Retinal pigment epithelial cell (primary cell): Measurements from ENCODE around the gene QPCTL.

Source experiments
- DNase-seq: peaks from one replicate; pipeline ENCODE4 v3.0.0-alpha.2; 2010; ENCODE audit warnings: low read depth
- H3K4me3 ChIP-seq: 2 replicates; pipeline ENCODE4 v1.5.1; 2011; ENCODE audit warnings: mild to moderate bottlenecking, low read length, control low read depth, moderate library complexity
- TF ChIP-seq, protein P1 (sequence below): conservative IDR thresholded peaks from 2 replicates; pipeline ENCODE4 v1.5.1; 2011; ENCODE audit warnings: low read depth, low read length, control low read depth, inconsistent platforms

QPCTL gene

GRCh38 chr19:45691516-45692186 lies 815 bp upstream of the QPCTL start, which contains the start of gene SNRPD2:
SNRPD2 (minus strand) TSS chr19:45691953; CDS start chr19:45691888, 65 bp downstream.
- TF ChIP-seq, protein P1, sequence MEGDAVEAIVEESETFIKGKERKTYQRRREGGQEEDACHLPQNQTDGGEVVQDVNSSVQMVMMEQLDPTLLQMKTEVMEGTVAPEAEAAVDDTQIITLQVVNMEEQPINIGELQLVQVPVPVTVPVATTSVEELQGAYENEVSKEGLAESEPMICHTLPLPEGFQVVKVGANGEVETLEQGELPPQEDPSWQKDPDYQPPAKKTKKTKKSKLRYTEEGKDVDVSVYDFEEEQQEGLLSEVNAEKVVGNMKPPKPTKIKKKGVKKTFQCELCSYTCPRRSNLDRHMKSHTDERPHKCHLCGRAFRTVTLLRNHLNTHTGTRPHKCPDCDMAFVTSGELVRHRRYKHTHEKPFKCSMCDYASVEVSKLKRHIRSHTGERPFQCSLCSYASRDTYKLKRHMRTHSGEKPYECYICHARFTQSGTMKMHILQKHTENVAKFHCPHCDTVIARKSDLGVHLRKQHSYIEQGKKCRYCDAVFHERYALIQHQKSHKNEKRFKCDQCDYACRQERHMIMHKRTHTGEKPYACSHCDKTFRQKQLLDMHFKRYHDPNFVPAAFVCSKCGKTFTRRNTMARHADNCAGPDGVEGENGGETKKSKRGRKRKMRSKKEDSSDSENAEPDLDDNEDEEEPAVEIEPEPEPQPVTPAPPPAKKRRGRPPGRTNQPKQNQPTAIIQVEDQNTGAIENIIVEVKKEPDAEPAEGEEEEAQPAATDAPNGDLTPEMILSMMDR = no peak
- DNase-seq = peak; percentile 88
- H3K4me3 ChIP-seq = peak within 1 kb of the TSS; percentile 90

- peak overlapping the region; percentile 90 for H3K4me3 ChIP-seq
- DNase-seq = no peak
- TF ChIP-seq, protein P1 = peak; percentile 94
Observed at GRCh38 chr19:45693106-45693788, 781 bp downstream of the QPCTL start.

DNA sequence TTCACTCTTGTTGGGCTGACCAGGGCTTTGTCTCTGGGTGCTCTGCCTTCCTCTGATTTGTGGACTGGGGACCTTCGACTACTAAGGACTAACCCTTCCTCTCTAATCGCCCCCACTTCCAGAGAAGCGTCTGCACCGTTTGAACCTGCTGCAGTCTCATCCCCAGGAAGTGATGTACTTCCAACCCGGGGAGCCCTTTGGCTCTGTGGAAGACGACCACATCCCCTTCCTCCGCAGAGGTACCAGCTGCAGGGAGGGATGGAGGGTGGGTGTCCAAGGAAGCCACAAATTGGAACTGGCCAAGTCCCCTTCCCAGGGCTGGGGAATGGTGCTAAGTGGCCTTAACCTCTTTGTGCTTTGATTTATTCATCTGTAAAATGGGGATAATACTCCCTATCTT lies 9.2 kb downstream of the QPCTL start:
- no peak for DNase-seq
- no peak overlapping the region for H3K4me3 ChIP-seq
- TF ChIP-seq, protein P1 = no peak

GRCh38 chr19:45705115-45705514 lies 12.6 kb downstream of the QPCTL start:
- no peak overlapping the region for H3K4me3 ChIP-seq
- no peak for DNase-seq
- TF ChIP-seq, protein P1 = no peak

GRCh38 chr19:45705710-45706415 lies 13.4 kb downstream of the QPCTL start:
- TF ChIP-seq, protein P1 = no peak
- H3K4me3 ChIP-seq = no peak overlapping the region
- no peak for DNase-seq

DNA sequence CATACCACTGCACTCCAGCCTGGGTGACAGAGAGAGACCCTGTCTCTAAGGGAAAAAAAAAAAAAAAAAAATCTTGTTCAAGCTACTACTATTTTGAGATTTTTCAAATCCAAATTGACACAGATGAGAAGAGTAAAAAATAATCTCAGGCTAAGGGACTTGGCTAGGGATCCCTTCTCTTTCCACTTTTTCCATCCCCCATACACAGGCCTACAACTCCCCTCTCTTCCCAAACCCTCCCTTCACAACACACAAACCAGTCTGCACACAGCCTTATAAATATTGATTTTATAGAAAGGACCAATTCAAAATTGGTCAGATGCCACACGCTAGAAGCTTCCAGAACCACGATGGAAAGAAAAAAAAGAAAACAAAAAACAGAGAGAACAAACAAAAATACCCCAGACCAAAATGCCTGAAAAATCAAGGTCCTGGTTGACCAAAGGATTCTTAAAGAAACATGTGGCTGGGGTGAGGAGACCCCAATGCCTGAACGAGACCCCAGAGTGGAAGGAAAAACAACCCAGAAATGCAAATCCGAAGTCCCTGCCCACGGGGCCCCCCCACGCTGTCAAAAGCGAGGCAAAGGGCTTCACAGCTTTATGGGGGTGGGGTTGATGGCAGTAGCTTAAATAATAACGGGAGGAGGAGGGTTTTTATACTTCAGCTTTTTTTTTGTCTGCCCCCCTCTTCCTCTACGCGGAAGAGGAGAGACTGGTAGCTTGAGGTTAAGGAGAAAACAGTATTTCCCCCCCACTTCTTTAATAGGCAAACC lies 18.1 kb downstream of the QPCTL start:
- TF ChIP-seq, protein P1 = no peak
- no peak overlapping the region for H3K4me3 ChIP-seq
- no peak for DNase-seq
